GM19351 (cell line): ENCODE measurements around the gene ZBTB45.
A peak's percentile ranks its signal among the peaks of the same experiment; 100 is the strongest.

ENCODE experiments used
- ATAC-seq: cut with Tn5 transposase; IDR thresholded peaks from one replicate; pipeline ENCODE4 v1.9.1; 2021; ENCODE audit warnings: mild to moderate bottlenecking, moderate library complexity; ENCODE audit not compliant: unreplicated experiment

Gene ZBTB45

DNA sequence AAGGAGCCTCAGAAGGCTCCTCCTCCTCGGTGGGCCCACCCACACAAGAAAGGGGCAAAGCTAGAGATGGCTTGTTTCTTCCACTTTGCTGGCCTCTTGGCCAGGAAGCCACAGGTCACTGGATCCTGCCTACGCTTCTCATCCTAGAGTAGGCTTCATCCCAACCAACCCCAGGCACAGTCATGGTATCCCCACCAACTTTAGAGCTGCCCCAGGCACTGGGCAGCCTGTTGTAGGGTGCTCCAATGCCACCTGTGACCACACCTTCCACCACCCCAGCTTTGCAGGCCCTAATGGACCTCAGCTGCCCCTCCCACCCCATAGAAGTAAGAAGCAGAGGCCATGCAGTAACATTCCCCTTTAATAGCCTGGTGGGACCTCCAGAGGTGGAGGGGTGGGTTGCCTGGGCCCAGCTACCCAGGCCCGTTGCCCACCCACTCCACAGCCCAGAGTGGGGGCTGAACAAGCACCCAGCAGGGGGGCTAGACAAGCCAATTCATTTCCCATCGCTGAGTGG, 35.8 kb upstream of the ZBTB45 start:
- ATAC-seq: no peak

DNA sequence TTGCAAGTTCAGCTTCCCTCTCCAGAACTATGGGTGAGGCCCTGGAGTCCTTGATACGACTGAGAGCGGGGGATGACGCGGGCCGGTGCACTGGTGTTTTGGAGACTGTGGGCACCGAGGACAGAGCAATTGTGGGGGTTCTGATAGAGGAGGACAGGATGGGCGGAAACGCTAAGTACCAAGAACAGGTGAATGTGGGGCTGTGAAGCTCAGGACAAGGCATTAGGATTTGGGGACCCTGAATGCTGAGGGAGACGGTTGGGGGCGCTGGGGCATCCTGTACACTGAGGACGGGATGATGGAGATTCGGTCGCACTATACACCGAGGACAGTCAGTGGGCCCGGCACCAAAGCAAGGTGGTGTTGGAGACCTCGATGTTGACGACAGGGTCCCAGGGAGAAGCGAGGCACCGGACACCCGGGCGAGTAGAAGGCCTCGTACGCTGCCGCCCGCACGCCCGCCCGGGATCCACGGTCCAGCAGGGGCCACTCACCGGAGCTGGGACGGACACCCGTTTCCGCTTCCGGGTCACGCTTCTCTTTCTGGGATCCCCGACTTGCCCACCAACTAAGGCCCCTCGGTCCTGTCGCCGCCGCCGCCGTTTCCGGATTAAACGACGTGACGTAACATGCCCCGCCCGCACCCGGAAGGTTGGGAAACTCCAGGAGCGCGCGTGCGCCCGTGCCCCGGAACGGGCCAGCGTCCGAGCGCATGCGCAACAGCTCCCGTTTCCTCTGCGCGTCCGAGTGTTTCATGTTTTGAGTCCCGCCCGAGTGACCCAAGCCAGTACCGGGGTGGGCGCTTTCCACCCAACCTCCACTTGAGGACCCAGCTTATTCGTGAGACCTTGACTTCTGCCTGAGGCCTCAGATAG, 35.1 kb upstream of the ZBTB45 start, which contains the start of gene CHMP2A:
Gene CHMP2A (minus strand): TSS at position 612 of the 875 bp plus-strand sequence. CDS start 893 bp downstream, outside the sequence.
- ATAC-seq: no peak

DNA sequence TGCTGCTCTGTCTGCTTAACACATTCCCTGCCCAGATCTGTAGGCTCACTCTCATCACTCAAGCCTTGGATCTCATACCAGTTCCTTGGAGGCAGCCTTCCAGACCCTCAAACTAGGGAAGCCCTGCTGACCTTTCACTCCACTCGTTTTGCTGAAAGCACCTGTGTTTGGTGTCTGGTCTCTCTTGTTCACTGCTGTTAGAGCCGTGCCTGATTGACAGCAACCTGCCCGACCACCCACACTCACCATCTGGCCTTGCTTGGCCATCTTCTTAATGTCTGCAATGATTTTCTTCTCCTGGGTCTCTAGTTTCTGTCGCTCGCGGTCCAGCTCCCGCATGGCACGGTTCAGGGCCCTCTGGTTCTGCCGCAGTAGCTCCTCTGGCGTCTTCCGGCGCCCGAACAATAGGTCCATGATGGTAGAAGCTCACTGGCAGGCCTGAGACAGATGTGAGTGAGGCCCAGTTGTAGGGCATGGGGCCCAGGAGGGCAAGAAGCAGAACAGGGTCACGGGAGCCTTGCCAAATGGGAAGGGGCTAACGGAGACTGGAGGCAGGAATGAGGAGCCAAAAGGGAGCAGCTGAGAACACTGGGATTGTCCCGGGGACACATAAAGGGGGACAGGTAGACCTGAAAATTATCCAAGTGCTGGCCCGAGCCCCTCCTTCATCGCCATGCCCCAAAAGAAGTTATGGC, 34.3 kb upstream of the ZBTB45 start:
- ATAC-seq: no peak

DNA sequence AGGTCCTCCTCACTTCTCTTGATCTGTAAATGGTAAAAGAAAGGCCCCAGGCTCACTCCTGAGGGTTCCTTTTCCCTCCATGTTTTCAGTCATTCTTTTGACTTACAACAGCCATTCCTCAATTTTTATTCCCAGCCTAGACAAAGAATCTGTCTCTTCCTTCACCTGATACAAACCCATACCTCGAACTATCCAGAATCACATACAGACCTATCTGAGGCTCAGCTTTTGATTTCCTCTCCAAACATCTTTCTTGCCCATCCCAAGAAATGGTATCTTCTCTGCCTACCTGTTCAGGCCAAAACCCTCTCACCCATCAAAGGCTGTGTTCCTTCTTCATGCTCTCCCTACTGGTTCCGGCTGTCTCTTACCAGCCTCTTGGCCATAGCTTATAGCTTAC, 33.0 kb upstream of the ZBTB45 start:
- no peak for ATAC-seq

DNA sequence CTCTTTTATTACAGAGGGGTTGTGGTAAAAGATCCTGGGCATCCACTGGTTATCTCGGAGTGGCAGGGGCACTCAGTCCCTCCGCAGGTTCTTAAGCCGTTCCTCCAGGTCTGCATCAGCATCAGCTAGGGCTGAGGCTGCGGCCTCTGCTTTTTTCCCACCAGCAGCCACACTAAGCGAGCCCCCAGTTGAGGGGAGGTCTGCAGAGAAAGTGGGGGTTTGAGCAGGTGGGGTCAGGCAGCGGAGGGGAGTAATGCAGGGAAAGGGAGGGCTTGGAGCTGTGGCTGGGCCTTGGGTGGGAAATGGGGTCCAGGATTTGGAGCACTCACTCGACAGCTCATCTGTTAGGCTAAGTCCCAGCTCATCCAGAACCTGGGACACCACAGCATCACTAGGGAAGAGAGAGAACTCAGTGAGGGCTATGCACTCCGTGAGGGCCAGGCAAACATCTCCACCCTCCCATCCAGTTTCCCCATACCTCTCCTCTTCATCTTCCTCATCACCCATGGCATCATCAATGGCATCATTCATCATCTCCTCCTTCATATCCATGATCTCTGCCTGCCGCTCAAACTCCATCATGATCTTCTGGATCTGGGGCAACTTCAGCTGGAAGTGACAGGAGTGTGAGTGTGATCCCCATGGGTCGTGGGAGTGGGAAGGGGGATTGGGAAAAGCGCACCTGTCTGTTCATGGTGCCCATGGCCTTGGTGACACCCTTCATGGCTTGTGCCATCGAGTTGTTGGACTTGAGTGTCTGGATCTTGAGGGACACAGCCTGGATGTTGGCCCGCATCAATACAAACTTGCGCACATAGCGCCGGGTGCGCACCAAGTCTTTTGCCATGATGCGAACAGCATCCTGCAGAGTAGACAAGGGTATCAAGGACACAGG, 32.2 kb upstream of the ZBTB45 start:
- ATAC-seq: no peak

DNA sequence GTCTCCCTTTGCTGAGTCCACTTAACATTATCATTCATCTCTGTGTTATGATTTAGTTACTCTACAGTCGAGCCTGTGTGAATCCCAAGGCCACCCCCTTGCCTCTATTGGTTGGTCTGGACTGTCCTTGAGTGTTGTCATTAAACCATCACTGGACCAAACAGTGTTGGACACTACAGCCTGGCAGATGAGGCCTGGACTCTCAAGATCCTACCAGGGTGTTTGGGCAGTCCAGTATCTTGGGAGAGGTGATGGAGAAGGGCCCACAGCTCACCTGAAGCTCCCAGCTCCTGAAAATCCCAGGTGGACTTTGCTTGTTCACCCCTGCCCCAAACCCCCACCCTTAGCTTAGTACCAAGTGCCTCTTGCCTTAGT, 31.5 kb upstream of the ZBTB45 start:
- no peak for ATAC-seq

DNA sequence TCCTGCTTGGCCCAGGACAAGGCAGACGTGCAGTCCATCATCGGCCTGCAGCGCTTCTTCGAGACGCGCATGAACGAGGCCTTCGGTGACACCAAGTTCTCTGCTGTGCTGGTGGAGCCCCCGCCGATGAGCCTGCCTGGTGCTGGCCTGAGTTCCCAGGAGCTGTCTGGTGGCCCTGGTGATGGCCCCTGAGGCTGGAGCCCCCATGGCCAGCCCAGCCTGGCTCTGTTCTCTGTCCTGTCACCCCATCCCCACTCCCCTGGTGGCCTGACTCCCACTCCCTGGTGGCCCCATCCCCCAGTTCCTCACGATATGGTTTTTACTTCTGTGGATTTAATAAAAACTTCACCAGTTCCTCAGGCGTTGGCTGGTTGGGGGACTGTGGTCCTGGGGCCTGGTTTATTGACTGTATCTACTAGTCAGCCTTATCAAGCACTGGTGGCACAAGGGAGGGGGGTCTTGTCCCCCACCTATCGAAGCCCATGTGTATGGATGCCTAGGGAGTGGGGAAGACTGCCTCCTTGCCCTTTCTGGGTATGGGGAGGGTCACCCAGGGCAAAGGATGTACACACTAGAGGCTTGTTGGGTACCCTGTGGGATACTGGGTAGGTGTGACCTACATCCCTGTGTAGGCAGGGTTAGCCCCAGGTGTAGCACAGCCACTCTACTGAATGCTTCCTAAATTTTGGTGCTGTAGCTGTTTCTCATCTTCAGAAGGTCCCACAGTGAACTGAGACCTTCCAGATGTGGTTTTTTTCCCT, 30.9 kb upstream of the ZBTB45 start:
- ATAC-seq: no peak

DNA sequence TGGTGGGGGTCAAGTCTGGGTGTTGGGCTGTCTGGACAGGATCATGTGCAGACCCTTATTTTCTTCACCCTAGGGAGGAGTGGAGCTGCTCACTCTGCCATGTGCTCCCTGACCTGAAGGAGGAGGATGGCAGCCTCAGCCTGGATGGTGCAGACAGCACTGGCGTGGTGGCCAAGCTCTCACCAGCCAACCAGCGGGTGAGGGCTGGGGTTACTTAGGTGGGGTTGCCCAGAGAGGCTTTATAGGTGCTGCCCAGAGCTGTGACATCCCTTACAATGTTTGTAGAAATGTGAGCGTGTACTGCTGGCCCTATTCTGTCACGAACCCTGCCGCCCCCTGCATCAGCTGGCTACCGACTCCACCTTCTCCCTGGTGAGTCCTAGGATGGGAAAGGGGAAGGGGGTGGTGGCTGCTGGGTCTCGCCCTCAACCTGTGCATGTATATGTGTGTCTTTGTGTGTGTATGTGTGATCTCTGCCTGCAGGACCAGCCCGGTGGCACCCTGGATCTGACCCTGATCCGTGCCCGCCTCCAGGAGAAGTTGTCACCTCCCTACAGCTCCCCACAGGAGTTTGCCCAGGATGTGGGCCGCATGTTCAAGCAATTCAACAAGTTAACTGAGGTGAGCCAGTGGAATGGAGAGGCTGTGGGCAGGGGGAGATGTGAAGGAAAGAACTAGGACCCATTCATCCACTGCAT, 30.2 kb upstream of the ZBTB45 start:
- no peak for ATAC-seq

DNA sequence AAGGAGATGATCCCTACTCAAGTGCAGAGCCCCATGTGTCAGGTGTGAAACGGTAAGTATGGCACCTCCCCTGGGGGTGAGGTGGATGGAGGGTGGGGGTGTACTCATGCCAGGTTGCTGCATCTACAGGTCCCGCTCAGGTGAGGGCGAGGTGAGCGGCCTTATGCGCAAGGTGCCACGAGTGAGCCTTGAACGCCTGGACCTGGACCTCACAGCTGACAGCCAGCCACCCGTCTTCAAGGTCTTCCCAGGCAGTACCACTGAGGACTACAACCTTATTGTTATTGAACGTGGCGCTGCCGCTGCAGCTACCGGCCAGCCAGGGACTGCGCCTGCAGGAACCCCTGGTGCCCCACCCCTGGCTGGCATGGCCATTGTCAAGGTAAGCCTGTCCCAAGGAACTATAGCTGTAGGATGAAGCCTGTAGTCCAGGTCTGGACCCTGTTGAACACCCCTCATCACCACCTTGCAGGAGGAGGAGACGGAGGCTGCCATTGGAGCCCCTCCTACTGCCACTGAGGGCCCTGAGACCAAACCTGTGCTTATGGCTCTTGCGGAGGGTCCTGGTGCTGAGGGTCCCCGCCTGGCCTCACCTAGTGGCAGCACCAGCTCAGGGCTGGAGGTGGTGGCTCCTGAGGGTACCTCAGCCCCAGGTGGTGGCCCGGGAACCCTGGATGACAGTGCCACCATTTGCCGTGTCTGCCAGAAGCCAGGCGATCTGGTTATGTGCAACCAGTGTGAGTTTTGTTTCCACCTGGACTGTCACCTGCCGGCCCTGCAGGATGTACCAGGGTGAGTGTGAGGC, 29.5 kb upstream of the ZBTB45 start:
- no peak for ATAC-seq

DNA sequence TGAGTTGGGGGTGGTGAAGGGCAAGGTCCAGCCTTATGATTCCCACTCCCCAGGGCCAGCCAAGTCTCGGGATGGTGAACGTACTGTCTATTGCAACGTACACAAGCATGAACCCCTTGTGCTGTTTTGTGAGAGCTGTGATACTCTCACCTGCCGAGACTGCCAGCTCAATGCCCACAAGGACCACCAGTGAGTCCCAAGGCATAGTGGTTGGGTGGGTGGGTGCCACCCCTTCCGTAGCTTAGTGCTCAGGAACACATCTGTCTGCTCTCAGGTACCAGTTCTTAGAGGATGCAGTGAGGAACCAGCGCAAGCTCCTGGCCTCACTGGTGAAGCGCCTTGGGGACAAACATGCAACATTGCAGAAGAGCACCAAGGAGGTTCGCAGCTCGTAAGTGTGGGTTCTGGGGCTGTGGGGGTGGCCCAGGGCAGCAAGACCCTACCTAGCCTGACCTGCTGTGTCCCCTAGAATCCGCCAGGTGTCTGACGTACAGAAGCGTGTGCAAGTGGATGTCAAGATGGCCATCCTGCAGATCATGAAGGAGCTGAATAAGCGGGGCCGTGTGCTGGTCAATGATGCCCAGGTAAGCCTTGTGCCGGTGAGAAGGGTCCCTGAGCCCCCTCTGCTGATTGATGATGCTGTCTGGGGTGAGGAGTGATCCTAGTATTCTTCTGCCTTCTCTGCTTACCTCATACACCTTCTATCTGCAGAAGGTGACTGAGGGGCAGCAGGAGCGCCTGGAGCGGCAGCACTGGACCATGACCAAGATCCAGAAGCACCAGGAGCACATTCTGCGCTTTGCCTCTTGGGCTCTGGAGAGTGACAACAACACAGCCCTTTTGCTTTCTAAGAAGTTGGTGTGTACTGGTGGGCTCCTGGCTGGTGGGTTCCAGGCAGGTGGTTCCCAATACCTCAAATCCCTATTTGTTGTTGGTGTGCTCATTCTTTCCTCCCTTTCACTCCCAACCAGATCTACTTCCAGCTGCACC, 28.0 kb upstream of the ZBTB45 start:
- ATAC-seq: no peak

DNA sequence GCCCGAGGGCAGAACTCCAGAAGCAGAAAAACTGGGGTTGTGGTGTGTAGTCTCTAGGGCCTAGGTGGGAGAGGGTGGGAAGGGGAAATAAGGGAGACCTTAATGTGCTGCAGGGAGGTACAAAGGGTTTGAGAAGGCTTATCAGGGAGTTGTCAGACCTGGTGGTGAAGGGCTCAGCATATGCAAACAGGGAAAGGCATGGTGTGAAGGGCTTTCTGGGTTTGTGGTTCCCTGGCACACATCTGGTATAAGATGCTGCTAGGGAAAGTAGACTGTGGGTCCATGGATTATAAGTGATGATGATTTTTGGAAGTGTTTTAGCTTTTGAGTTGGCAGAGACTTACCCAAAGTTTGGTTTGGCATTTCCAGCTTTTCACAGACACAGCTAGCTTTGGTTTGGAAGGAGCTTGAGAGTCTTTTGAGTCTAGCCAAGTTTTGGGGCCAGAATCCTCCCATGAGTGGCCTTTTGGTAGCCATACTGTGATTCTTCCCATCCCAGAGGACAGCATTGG, 26.5 kb upstream of the ZBTB45 start:
- ATAC-seq: no peak

DNA sequence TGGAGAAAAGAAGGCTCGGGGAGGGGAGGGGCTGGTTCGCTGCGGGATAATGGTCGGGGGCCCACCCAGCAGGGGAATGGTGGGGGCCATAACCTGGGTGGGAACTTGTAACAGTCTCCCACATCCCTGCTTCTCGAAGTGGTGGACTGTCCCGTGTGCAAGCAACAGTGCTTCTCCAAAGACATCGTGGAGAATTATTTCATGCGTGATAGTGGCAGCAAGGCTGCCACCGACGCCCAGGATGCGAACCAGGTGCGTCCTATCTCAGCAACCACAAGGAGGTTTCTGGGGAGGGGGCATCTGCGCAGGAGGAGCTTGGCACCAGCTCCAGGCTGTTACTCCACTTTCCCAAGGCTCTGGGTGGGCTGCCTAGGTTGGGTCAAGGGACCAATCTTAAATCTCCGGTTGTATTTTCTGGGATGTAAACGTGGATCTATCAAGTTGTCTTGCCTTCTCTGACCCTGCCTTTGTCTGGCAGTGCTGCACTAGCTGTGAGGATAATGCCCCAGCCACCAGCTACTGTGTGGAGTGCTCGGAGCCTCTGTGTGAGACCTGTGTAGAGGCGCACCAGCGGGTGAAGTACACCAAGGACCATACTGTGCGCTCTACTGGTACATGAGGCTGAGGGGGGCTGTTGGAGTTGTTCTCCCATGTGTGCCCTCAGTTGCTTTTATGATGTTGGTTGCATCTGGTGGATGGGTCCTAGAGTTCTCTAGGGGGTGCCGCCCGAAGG, 25.8 kb upstream of the ZBTB45 start:
- ATAC-seq: no peak

DNA sequence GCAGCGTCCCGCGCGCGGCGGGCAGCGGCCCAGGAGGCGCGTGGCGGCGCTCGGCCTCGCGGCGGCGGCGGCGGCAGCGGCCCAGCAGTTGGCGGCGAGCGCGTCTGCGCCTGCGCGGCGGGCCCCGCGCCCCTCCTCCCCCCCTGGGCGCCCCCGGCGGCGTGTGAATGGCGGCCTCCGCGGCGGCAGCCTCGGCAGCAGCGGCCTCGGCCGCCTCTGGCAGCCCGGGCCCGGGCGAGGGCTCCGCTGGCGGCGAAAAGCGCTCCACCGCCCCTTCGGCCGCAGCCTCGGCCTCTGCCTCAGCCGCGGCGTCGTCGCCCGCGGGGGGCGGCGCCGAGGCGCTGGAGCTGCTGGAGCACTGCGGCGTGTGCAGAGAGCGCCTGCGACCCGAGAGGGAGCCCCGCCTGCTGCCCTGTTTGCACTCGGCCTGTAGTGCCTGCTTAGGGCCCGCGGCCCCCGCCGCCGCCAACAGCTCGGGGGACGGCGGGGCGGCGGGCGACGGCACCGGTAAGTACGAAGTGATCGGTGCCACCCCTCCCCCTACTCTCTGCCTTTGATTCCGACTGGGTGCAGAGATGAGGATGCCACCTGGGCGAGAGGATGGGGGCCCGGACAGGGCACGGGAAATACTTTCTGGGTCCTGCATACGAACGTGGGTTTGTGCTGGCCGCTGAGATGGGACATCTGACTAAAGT, 25.1 kb upstream of the ZBTB45 start:
- ATAC-seq: peak; percentile 42

DNA sequence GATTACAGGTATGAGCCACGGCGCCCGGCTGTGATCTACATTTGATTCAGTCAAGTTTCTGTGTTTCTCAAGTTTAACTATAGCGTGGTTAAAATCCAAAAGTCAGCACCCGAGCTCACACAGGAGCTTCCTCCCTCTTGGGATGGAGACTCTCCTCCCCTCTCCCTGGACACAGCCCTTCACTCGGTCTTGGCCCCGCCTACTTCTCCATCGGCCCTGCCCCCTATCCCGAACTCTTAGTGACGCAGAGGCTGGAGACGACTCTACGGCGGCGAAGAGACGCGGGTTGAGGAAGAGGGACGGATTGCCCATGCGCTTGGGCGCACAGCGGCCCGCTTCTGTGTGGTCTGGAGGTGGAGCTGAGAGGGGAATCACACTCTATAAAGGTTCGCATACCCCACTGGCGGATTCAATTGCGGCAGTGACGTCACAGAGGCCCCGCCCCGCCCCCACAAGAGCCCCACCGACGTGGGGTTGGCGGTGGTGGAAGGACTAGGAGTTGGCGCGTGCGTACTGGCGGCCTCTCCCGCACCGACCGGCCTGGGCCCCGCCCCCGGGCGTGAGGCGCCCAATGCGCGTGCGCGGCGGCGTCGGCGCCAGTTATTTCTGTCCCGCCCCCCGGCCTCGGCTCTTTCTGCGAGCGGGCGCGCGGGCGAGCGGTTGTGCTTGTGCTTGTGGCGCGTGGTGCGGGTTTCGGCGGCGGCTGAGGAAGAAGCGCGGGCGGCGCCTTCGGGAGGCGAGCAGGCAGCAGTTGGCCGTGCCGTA, 24.4 kb upstream of the ZBTB45 start, which contains the start of gene TRIM28:
Gene TRIM28 (plus strand): TSS at position 239 of the 765 bp plus-strand sequence. CDS start 694 bp downstream, outside the sequence.
- peak; percentile 86 for ATAC-seq
